ENCODE results near the gene TTLL9. TPM values are rescaled to one million over a fixed set of nuclear protein-coding genes. Genes with fewer than 3 reads are reported as not detected.

TTLL9 gene
- total and polyA plus RNA-seq, 10 of the 15 experiments (the other 5 are each of a cell fraction or from before 2014, with no cell fraction given): 0.03 to 0.77 (median 0.11) TPM; not detected in 2

GRCh38 chr20:31863296-31864085 is 6.9 kb upstream of the TTLL9 start:
- TF ChIP-seq, protein P1, sequence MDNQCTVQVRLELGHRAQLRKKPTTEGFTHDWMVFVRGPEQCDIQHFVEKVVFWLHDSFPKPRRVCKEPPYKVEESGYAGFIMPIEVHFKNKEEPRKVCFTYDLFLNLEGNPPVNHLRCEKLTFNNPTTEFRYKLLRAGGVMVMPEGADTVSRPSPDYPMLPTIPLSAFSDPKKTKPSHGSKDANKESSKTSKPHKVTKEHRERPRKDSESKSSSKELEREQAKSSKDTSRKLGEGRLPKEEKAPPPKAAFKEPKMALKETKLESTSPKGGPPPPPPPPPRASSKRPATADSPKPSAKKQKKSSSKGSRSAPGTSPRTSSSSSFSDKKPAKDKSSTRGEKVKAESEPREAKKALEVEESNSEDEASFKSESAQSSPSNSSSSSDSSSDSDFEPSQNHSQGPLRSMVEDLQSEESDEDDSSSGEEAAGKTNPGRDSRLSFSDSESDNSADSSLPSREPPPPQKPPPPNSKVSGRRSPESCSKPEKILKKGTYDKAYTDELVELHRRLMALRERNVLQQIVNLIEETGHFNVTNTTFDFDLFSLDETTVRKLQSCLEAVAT (IDR thresholded peaks at IDR 0.05): no peak
- TF ChIP-seq RUNX3 (IDR thresholded peaks at IDR 0.05; ENCODE audit: low read length): no peak
- TF ChIP-seq WRNIP1 (IDR thresholded peaks at IDR 0.05; ENCODE audit: borderline replicate concordance, low read depth, low read length): no peak
- TF ChIP-seq KDM1A (IDR thresholded peaks at IDR 0.05; ENCODE audit: borderline replicate concordance): no peak
- TF ChIP-seq TCF7 (IDR thresholded peaks at IDR 0.05; ENCODE audit: borderline replicate concordance): no peak
- TF ChIP-seq YY1 (IDR thresholded peaks at IDR 0.05; ENCODE audit: low read depth, low read length): no peak
- TF ChIP-seq ESRRA (IDR thresholded peaks at IDR 0.05; ENCODE audit: low read length): no peak
- no peak for TF ChIP-seq CBX3 (IDR thresholded peaks at IDR 0.05; ENCODE audit: borderline replicate concordance, low read depth)
- TF ChIP-seq MTA3 (IDR thresholded peaks at IDR 0.05; ENCODE audit: borderline replicate concordance, low read length): no peak
- no peak for TF ChIP-seq TCF12 (IDR thresholded peaks at IDR 0.05; ENCODE audit: low read depth, low read length)
- TF ChIP-seq ATF3 (IDR thresholded peaks at IDR 0.05; ENCODE audit: borderline replicate concordance, extremely low read depth, low read depth, low read length): no peak
- TF ChIP-seq ZBTB11 (CRISPR knock-in tag; IDR thresholded peaks at IDR 0.05): no peak
- TF ChIP-seq CREM (IDR thresholded peaks at IDR 0.05; ENCODE audit: low read depth): no peak
- no peak for TF ChIP-seq STAT1 (conservative IDR thresholded peaks at IDR 0.05)
- no peak for TF ChIP-seq MYB (IDR thresholded peaks at IDR 0.05; ENCODE audit: borderline replicate concordance, low read depth, low read length)
- no peak for TF ChIP-seq EZH2 (IDR thresholded peaks at IDR 0.05; ENCODE audit: borderline replicate concordance, control insufficient read depth, low read depth, low read length)
- Histone ChIP-seq H3K4me3 (no peak overlapping the region), H3K9ac (ENCODE audit: control insufficient read depth, insufficient read depth, low read length) (no peak overlapping the region), H3K4me1 (ENCODE audit: control insufficient read depth, insufficient read depth, low read length) (peaks cover 12% of the 10 kb centered on the region), H3K79me2 (ENCODE audit: control insufficient read depth, insufficient read depth, low read length) (no peaks in the 10 kb centered on the region), H3K27me3 (replicated peaks in 1 of 2; ENCODE audit: control insufficient read depth in 2 of 2, insufficient read depth in 2 of 2, low read length in 1 of 2) (peaks cover 0 to 9% of the 10 kb centered on the region in 2 experiments; a peak in 1 of 4 replicates), H3K36me3 (ENCODE audit: control insufficient read depth in 2 of 2, insufficient read depth in 2 of 2, low read length in 1 of 2) (no peaks in the 10 kb centered on the region), H2AFZ (ENCODE audit: control insufficient read depth, low read depth, low read length) (no peak overlapping the region), H3K9me3 (replicated peaks; ENCODE audit: control insufficient read depth, insufficient read depth, low read length) (no peaks in the 10 kb centered on the region), H3K27ac (ENCODE audit: control insufficient read depth, insufficient read depth) (no peak overlapping the region), H4K20me1 (ENCODE audit: control insufficient read depth, insufficient read depth) (no peaks in the 10 kb centered on the region), H3K4me2 (ENCODE audit: control insufficient read depth, insufficient read depth) (no peak overlapping the region)
- ChIA-PET CTCF (interaction anchor here (0.7 to 2.4 kb wide), 6 partner anchors 12 to 228 kb away, joined by 3 to 13 read pairs (median 3); partner anchors contain the start of gene PDRG1), SMC1A (ENCODE audit: uncharacterized antibody, unreplicated experiment) (interaction anchor here (1.0 to 2.6 kb wide), 5 partner anchors 8 to 88 kb away, joined by 3 to 10 read pairs (median 4); partner anchors contain the start of gene PDRG1), POLR2A (interaction anchor here (0.6 to 0.7 kb wide), 2 partner anchors 60 to 87 kb away, joined by 3 to 8 read pairs; no protein-coding TSS in a partner anchor), RAD21 (ENCODE audit: unreplicated experiment) (interaction anchor here (0.6 to 2.4 kb wide), 2 partner anchors 13 to 88 kb away, joined by 3 to 14 read pairs; partner anchors contain the start of gene PDRG1)
- no peak for DNase-seq (ENCODE audit: low read depth, low spot score)
- no peak for ATAC-seq
- in situ Hi-C loops (cut with MboI): no loop called here
- 37% methylated on average over 9 of the region's 9 CpGs for WGBS (ENCODE audit: insufficient coverage, insufficient replicate concordance, low lambda C conversion rate, missing lambda C conversion rate)
- intact Hi-C loops (cut with micrococcal nuclease; ENCODE audit: unreplicated experiment): no loop called here
- no TSS peak for BruUV-seq (replicated peaks)
- FAIRE-seq: no peak
